CD4-positive, CD25-positive, alpha-beta regulatory T cell (primary cell): Measurements from ENCODE around the gene ZBTB42. TPM values are rescaled to one million over a fixed set of nuclear protein-coding genes. Genes with fewer than 3 reads are reported as not detected.

Experiments
- ATAC-seq, 2 donors: fragments of 150-1000 bp; cut with Tn5 transposase; one replicate each; pipeline ENCODE4 v1.10.0; 2021; ENCODE audit warnings: low read depth in 2 of 2, moderate number of reproducible peaks in 2 of 2, moderate library complexity in 1 of 2
- DNase-seq, 3 donors: peaks; one replicate each; pipeline versions ENCODE4 v3.0.0 to v3.0.0-alpha.2; 2012 to 2022; ENCODE audit warnings: mixed read lengths in 1 of 3
- H3K27ac ChIP-seq: one replicate; pipeline ENCODE4 v1.7.0; 2013; ENCODE audit warnings: mild to moderate bottlenecking, low read length; ENCODE audit not compliant: insufficient read depth, poor library complexity, severe bottlenecking
- H3K27me3 ChIP-seq: one replicate; pipeline ENCODE4 v1.7.0; 2013; ENCODE audit warnings: low read length; ENCODE audit not compliant: control insufficient read depth, insufficient read depth
- H3K36me3 ChIP-seq: one replicate; pipeline ENCODE4 v1.7.0; 2013; ENCODE audit warnings: mild to moderate bottlenecking, low read length, moderate library complexity; ENCODE audit not compliant: control insufficient read depth, insufficient read depth
- H3K4me1 ChIP-seq: 2 replicates; pipeline ENCODE4 v1.7.0; 2013; ENCODE audit warnings: mild to moderate bottlenecking, low read length; ENCODE audit not compliant: insufficient read depth, control insufficient read depth, poor library complexity, severe bottlenecking
- H3K4me3 ChIP-seq: one replicate; pipeline ENCODE4 v1.7.0; 2013; ENCODE audit warnings: low read depth, mild to moderate bottlenecking, low read length, moderate library complexity
- H3K9me3 ChIP-seq, 2 experiments: 1 replicate in 1 of 2; 2 replicates in 1 of 2; pipeline ENCODE4 v1.7.0; 2013; ENCODE audit warnings: low read length in 2 of 2, mild to moderate bottlenecking in 1 of 2, moderate library complexity in 1 of 2; ENCODE audit not compliant: control insufficient read depth in 2 of 2
- H3K27ac Mint-ChIP-seq, 3 donors: one replicate each; pipeline ENCODE4 v1.8.0; 2020 to 2022; ENCODE audit warnings: mild to moderate bottlenecking in 3 of 3, mixed read lengths in 3 of 3, moderate library complexity in 2 of 3
- H3K27me3 Mint-ChIP-seq: one replicate; pipeline ENCODE4 v1.8.0; 2022; ENCODE audit warnings: mild to moderate bottlenecking, mixed read lengths
- H3K36me3 Mint-ChIP-seq: one replicate; pipeline ENCODE4 v1.8.0; 2020; ENCODE audit warnings: mixed read lengths
- H3K4me1 Mint-ChIP-seq, 4 donors: one replicate each; pipeline ENCODE4 v1.8.0; 2020 to 2022; ENCODE audit warnings: mixed read lengths in 4 of 4, mild to moderate bottlenecking in 1 of 4
- H3K4me3 Mint-ChIP-seq, 4 donors: one replicate each; pipeline ENCODE4 v1.8.0; 2020 to 2022; ENCODE audit warnings: mild to moderate bottlenecking in 4 of 4, mixed read lengths in 4 of 4, moderate library complexity in 3 of 4
- H3K9me3 Mint-ChIP-seq, 7 donors: one replicate each; pipeline ENCODE4 v1.8.0; 2020 to 2022; ENCODE audit warnings: mixed read lengths in 7 of 7, mild to moderate bottlenecking in 3 of 7, moderate library complexity in 2 of 7
- polyA plus RNA-seq, 4 donors: library from polyadenylated mRNA; unstranded; fragments of 300-500 nt; fragmentation: Illumina TruSeq; gene quantifications; one replicate each; pipeline ENCODE4 v1.2.3, GENCODE V29; 2021
- total RNA-seq: library from RNA; stranded (reverse); gene quantifications from one replicate; pipeline ENCODE4 v1.2.3, GENCODE V29; 2022

The ZBTB42 gene
- total and polyA plus RNA-seq, 5 donors from 2014 or later: 1.3 to 3.6 (median 2.0) TPM

GRCh38 chr14:104801520-104802393 lies 856 bp downstream of the ZBTB42 start:
- H3K4me1 Mint-ChIP-seq: peaks cover 0 to 37% (median 7%) of the 10 kb centered on the region in 4 donors
- peak overlapping the region; percentile 43 for H3K4me3 ChIP-seq
- H3K4me1 ChIP-seq: peaks cover 20% of the 10 kb centered on the region
- no peaks in the 10 kb centered on the region for H3K9me3 Mint-ChIP-seq
- H3K27ac Mint-ChIP-seq: peak overlapping the region in 1 of 3 donors; percentile 82
- no peaks in the 10 kb centered on the region for H3K9me3 ChIP-seq
- H3K27me3 Mint-ChIP-seq: no peaks in the 10 kb centered on the region
- ATAC-seq (no peak), DNase-seq (no peak)
- no peaks in the 10 kb centered on the region for H3K27me3 ChIP-seq
- H3K36me3 ChIP-seq: no peaks in the 10 kb centered on the region
- H3K4me3 Mint-ChIP-seq: peak overlapping the region; percentile 81 to 93 (median 87)
- peak overlapping the region; percentile 57 for H3K27ac ChIP-seq
- no peaks in the 10 kb centered on the region for H3K36me3 Mint-ChIP-seq

GRCh38 chr14:104802394-104803184 lies 1.7 kb downstream of the ZBTB42 start:
- no peaks in the 10 kb centered on the region for H3K36me3 Mint-ChIP-seq
- Histone ChIP-seq H3K27me3 (no peaks in the 10 kb centered on the region), H3K27ac (no peak overlapping the region), H3K9me3 (no peaks in the 10 kb centered on the region), H3K4me3 (no peak overlapping the region), H3K36me3 (no peaks in the 10 kb centered on the region), H3K4me1 (peaks cover 20% of the 10 kb centered on the region)
- ATAC-seq (no peak), DNase-seq (no peak)
- no peak overlapping the region for H3K27ac Mint-ChIP-seq
- peak overlapping the region in 3 of 4 donors; percentile 61 to 82 (median 78) for H3K4me3 Mint-ChIP-seq
- peaks cover 0 to 37% (median 7%) of the 10 kb centered on the region in 4 donors for H3K4me1 Mint-ChIP-seq
- no peaks in the 10 kb centered on the region for H3K27me3 Mint-ChIP-seq
- H3K9me3 Mint-ChIP-seq: no peaks in the 10 kb centered on the region

GRCh38 chr14:104803280-104803911 lies 2.5 kb downstream of the ZBTB42 start:
- H3K27me3 Mint-ChIP-seq: no peaks in the 10 kb centered on the region
- Histone ChIP-seq H3K9me3 (no peaks in the 10 kb centered on the region), H3K4me1 (peaks cover 20% of the 10 kb centered on the region), H3K4me3 (no peak overlapping the region), H3K27ac (no peak overlapping the region), H3K36me3 (no peaks in the 10 kb centered on the region), H3K27me3 (no peaks in the 10 kb centered on the region)
- H3K27ac Mint-ChIP-seq: no peak overlapping the region
- peaks cover 0 to 37% (median 7%) of the 10 kb centered on the region in 4 donors for H3K4me1 Mint-ChIP-seq
- H3K4me3 Mint-ChIP-seq: peak overlapping the region in 3 of 4 donors; percentile 50 to 65 (median 61)
- DNase-seq (no peak), ATAC-seq (no peak)
- no peaks in the 10 kb centered on the region for H3K9me3 Mint-ChIP-seq
- no peaks in the 10 kb centered on the region for H3K36me3 Mint-ChIP-seq

GRCh38 chr14:104803912-104804410 lies 3.1 kb downstream of the ZBTB42 start:
- H3K4me3 ChIP-seq: no peak overlapping the region
- Mint-ChIP-seq H3K36me3 (no peaks in the 10 kb centered on the region), H3K27ac (no peak overlapping the region), H3K4me1 (peaks cover 0 to 32% (median 6%) of the 10 kb centered on the region in 4 donors), H3K27me3 (no peaks in the 10 kb centered on the region), H3K9me3 (no peaks in the 10 kb centered on the region), H3K4me3 (peak overlapping the region in 2 of 4 donors; percentile 50 to 65)
- no peak for DNase-seq
- no peak for ATAC-seq
- no peak overlapping the region for H3K27ac ChIP-seq
- H3K27me3 ChIP-seq: no peaks in the 10 kb centered on the region
- H3K9me3 ChIP-seq: no peaks in the 10 kb centered on the region
- H3K4me1 ChIP-seq: peaks cover 20% of the 10 kb centered on the region
- no peaks in the 10 kb centered on the region for H3K36me3 ChIP-seq

GRCh38 chr14:104804481-104805325 lies 3.8 kb downstream of the ZBTB42 start:
- H3K4me3 ChIP-seq: no peak overlapping the region
- H3K4me3 Mint-ChIP-seq: peak overlapping the region in 1 of 4 donors; percentile 7
- H3K9me3 ChIP-seq: no peaks in the 10 kb centered on the region
- DNase-seq: no peak
- ATAC-seq: no peak
- peaks cover 0 to 27% (median 2%) of the 10 kb centered on the region in 4 donors for H3K4me1 Mint-ChIP-seq
- H3K27ac Mint-ChIP-seq: no peak overlapping the region
- H3K4me1 ChIP-seq: peaks cover 20% of the 10 kb centered on the region
- no peak overlapping the region for H3K27ac ChIP-seq
- H3K27me3 ChIP-seq: no peaks in the 10 kb centered on the region
- H3K36me3 Mint-ChIP-seq: no peaks in the 10 kb centered on the region
- no peaks in the 10 kb centered on the region for H3K9me3 Mint-ChIP-seq
- H3K27me3 Mint-ChIP-seq: no peaks in the 10 kb centered on the region
- H3K36me3 ChIP-seq: no peaks in the 10 kb centered on the region

- Mint-ChIP-seq H3K4me1 (peaks cover 0 to 25% (median under 1%) of the 10 kb centered on the region in 4 donors), H3K27ac (no peak overlapping the region), H3K36me3 (no peaks in the 10 kb centered on the region), H3K4me3 (no peak overlapping the region), H3K27me3 (no peaks in the 10 kb centered on the region), H3K9me3 (no peaks in the 10 kb centered on the region)
- no peaks in the 10 kb centered on the region for H3K27me3 ChIP-seq
- no peak for ATAC-seq
- H3K27ac ChIP-seq: no peak overlapping the region
- H3K9me3 ChIP-seq: no peaks in the 10 kb centered on the region
- H3K4me1 ChIP-seq: peaks cover 17% of the 10 kb centered on the region
- no peaks in the 10 kb centered on the region for H3K36me3 ChIP-seq
- DNase-seq: no peak
- no peak overlapping the region for H3K4me3 ChIP-seq
These were observed 4.4 kb downstream of the ZBTB42 start for GRCh38 chr14:104805326-104805678.
